Uterus (tissue), 2 donors: ENCODE measurements around the gene NES.

Source experiments
- POLR2A ChIP-seq, 2 donors: fragments of 450-650 bp; IDR thresholded peaks; one replicate each; pipeline ENCODE4 v1.6.1; 2016; ENCODE audit warnings: antibody characterized with exemption in 2 of 2, mild to moderate bottlenecking in 1 of 2, moderate library complexity in 1 of 2
- TF ChIP-seq, protein P1 (sequence below), 4 experiments: fragments of 200-600 bp in 2 of 4; fragments of 450-650 bp in 2 of 4; sonication (generic) in 2 of 4; IDR thresholded peaks; one replicate each; pipeline ENCODE4 v1.5.1; 2016 to 2019; ENCODE audit warnings: antibody characterized with exemption in 4 of 4, mild to moderate bottlenecking in 2 of 4, moderate library complexity in 1 of 4

DNA sequence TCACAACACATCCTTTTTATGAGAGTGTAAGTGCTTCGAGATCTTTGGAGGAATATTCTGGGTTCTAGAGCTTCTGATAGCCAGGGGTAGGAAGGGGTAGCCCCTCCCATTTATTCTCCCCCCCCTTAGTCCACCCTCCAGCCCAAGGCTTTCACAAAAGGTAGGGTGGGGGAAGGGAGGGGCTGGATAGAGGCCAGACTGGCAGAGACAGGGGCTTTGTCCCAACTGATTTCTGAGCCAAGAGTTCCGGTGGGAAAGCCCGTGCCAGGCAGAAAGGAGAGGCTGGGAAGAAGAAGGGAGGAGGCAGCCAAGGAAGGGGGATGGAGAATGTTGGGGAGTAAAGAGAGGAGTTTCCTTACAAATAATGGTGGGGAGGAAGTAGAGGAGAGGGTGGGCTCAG is 32.2 kb downstream of the NES start:
- TF ChIP-seq, protein P1, sequence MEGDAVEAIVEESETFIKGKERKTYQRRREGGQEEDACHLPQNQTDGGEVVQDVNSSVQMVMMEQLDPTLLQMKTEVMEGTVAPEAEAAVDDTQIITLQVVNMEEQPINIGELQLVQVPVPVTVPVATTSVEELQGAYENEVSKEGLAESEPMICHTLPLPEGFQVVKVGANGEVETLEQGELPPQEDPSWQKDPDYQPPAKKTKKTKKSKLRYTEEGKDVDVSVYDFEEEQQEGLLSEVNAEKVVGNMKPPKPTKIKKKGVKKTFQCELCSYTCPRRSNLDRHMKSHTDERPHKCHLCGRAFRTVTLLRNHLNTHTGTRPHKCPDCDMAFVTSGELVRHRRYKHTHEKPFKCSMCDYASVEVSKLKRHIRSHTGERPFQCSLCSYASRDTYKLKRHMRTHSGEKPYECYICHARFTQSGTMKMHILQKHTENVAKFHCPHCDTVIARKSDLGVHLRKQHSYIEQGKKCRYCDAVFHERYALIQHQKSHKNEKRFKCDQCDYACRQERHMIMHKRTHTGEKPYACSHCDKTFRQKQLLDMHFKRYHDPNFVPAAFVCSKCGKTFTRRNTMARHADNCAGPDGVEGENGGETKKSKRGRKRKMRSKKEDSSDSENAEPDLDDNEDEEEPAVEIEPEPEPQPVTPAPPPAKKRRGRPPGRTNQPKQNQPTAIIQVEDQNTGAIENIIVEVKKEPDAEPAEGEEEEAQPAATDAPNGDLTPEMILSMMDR (IDR thresholded peaks at IDR 0.05) = no peak
- TF ChIP-seq POLR2A (IDR thresholded peaks at IDR 0.05) = no peak
